GM12878 (cell line): ENCODE results near the gene CSK. TPM values are rescaled to one million over a fixed set of nuclear protein-coding genes. Genes with fewer than 3 reads are reported as not detected.

ENCODE experiments used
- ATAC-seq: fragments of 200-7000 bp; cut with Tn5 transposase; 3 replicates; pipeline ENCODE4 v1.9.1; 2020; ENCODE audit warnings: mild to moderate bottlenecking, moderate library complexity
- BruUV-seq: library from RNA; stranded (reverse); fragments of 400-500 nt; replicated peaks from 2 replicates; lab custom pipeline; 2021; lab: Mats Ljungman, UMichigan
- CTCF ChIA-PET: fragments of 300-600 bp; sonication (Branson Sonifier 250); formaldehyde crosslinking; extraction: SDS; loops from one replicate; lab custom pipeline; 2021; ENCODE audit warnings: inconsistent platforms; lab: Yijun Ruan, JAX
- POLR2A ChIA-PET: fragments of 350-600 bp; formaldehyde crosslinking; extraction: SDS; loops from one replicate; lab custom pipeline; 2021; ENCODE audit warnings: inconsistent platforms; lab: Charles Lee
- RAD21 ChIA-PET: fragments of 300-600 bp; sonication (Branson Sonifier 250); formaldehyde crosslinking; loops from one replicate; lab custom pipeline; 2023; ENCODE audit warnings: antibody characterized with exemption; ENCODE audit not compliant: unreplicated experiment; lab: Charles Lee
- SMC1A ChIA-PET: fragments of 300-600 bp; sonication (Branson Sonifier 250); formaldehyde crosslinking; loops from one replicate; lab custom pipeline; 2023; ENCODE audit not compliant: unreplicated experiment, uncharacterized antibody; lab: Charles Lee
- DNase-seq: peaks from one replicate; pipeline ENCODE4 v3.0.0-alpha.2; 2011; ENCODE audit warnings: low read depth, low spot score
- FAIRE-seq: peaks from 3 replicates; lab custom pipeline; 2011; peaks lifted over from hg19 to GRCh38; lab: Jason Lieb, UNC
- H2AFZ ChIP-seq: 2 replicates; pipeline ENCODE4 v1.6.0; 2011; ENCODE audit warnings: low read depth, low read length, control low read depth; ENCODE audit not compliant: control insufficient read depth
- H3K27ac ChIP-seq: 2 replicates; pipeline ENCODE4 v1.5.1; 2011; ENCODE audit warnings: control low read depth; ENCODE audit not compliant: control insufficient read depth, insufficient read depth
- H3K27me3 ChIP-seq, 2 experiments: replicated peaks in 1 of 2; 2 replicates each; pipeline versions ENCODE4 v1.6.0 to v1.6.1; 2011; ENCODE audit warnings: low read length in 1 of 2; ENCODE audit not compliant: control insufficient read depth in 2 of 2, insufficient read depth in 2 of 2
- H3K36me3 ChIP-seq, 2 experiments: 2 replicates each; pipeline ENCODE4 v1.5.1; 2011; ENCODE audit warnings: low read length in 1 of 2; ENCODE audit not compliant: control insufficient read depth in 2 of 2, insufficient read depth in 2 of 2
- H3K4me1 ChIP-seq: 2 replicates; pipeline ENCODE4 v1.6.1; 2011; ENCODE audit warnings: mild to moderate bottlenecking, low read length, moderate library complexity, mixed read lengths; ENCODE audit not compliant: control insufficient read depth, insufficient read depth
- H3K4me2 ChIP-seq: 2 replicates; pipeline ENCODE4 v1.6.0; 2011; ENCODE audit warnings: control low read depth; ENCODE audit not compliant: control insufficient read depth, insufficient read depth
- H3K4me3 ChIP-seq: fragments of 200-600 bp; sonication (generic); 2 replicates; pipeline ENCODE4 v1.5.1; 2016
- H3K79me2 ChIP-seq: 2 replicates; pipeline ENCODE4 v1.6.0; 2011; ENCODE audit warnings: low read length; ENCODE audit not compliant: control insufficient read depth, insufficient read depth
- H3K9ac ChIP-seq: 2 replicates; pipeline ENCODE4 v1.8.0; 2011; ENCODE audit warnings: low read length, control low read depth, mixed read lengths; ENCODE audit not compliant: control insufficient read depth, insufficient read depth
- H3K9me3 ChIP-seq: replicated peaks from 3 replicates; pipeline ENCODE4 v1.5.1; 2011; ENCODE audit warnings: mild to moderate bottlenecking, low read length; ENCODE audit not compliant: control insufficient read depth, insufficient read depth
- H4K20me1 ChIP-seq: 2 replicates; pipeline ENCODE4 v1.6.0; 2011; ENCODE audit not compliant: control insufficient read depth, insufficient read depth
- ASH2L ChIP-seq: fragments of 300-600, 200-600 bp; sonication (generic); IDR thresholded peaks from 2 replicates; pipeline ENCODE4 v1.6.1; 2017; ENCODE audit warnings: low read depth, mild to moderate bottlenecking, borderline replicate concordance
- ATF2 ChIP-seq: IDR thresholded peaks from 2 replicates; pipeline ENCODE4 v1.6.1; 2012; ENCODE audit warnings: low read length, inconsistent platforms
- ATF3 ChIP-seq: IDR thresholded peaks from 2 replicates; pipeline ENCODE4 v1.6.1; 2011; ENCODE audit warnings: low read depth, mild to moderate bottlenecking, low read length, moderate library complexity, borderline replicate concordance; ENCODE audit errors: extremely low read depth
- BMI1 ChIP-seq: fragments of 450-650 bp; IDR thresholded peaks from 2 replicates; pipeline ENCODE4 v1.6.1; 2016; ENCODE audit warnings: mild to moderate bottlenecking, moderate library complexity, borderline replicate concordance
- CTCF ChIP-seq, 3 experiments: IDR thresholded peaks in 2 of 3; conservative IDR thresholded peaks in 1 of 3; 2 replicates each; pipeline ENCODE4 v1.5.1; 2011; ENCODE audit warnings: low read depth in 3 of 3, low read length in 3 of 3, mild to moderate bottlenecking in 3 of 3, control low read depth in 2 of 3, moderate library complexity in 2 of 3, inconsistent platforms in 1 of 3, mixed read lengths in 1 of 3; ENCODE audit not compliant: control insufficient read depth in 2 of 3, insufficient read depth in 1 of 3; ENCODE audit errors: extremely low read depth in 1 of 3
- CUX1 ChIP-seq: IDR thresholded peaks from 2 replicates; pipeline ENCODE4 v1.6.1; 2012; ENCODE audit warnings: improper control_type of control experiment, low read depth, low read length; ENCODE audit not compliant: insufficient replicate concordance
- ESRRA ChIP-seq: IDR thresholded peaks from 2 replicates; pipeline ENCODE4 v1.6.1; 2012; ENCODE audit warnings: mild to moderate bottlenecking, low read length, improper control_type of control experiment
- MAX ChIP-seq: IDR thresholded peaks from 2 replicates; pipeline ENCODE4 v1.6.1; 2012; ENCODE audit warnings: low read depth, low read length, improper control_type of control experiment
- NFIC ChIP-seq: IDR thresholded peaks from 2 replicates; pipeline ENCODE4 v1.6.1; 2012; ENCODE audit warnings: low read depth, mild to moderate bottlenecking, inconsistent platforms, low read length, moderate library complexity
- RAD51 ChIP-seq: fragments of 450-650 bp; IDR thresholded peaks from 2 replicates; pipeline ENCODE4 v1.6.1; 2016; ENCODE audit warnings: moderate library complexity, mild to moderate bottlenecking, inconsistent platforms
- RB1 ChIP-seq: fragments of 450-650 bp; formaldehyde crosslinking; IDR thresholded peaks from 2 replicates; pipeline ENCODE4 v1.6.1; 2017; ENCODE audit warnings: mild to moderate bottlenecking, borderline replicate concordance
- RELA ChIP-seq: fragments of 450-650 bp; IDR thresholded peaks from 2 replicates; pipeline ENCODE4 v1.8.0; 2014; ENCODE audit warnings: borderline replicate concordance; ENCODE audit not compliant: partially characterized antibody
- SMAD5 ChIP-seq: IDR thresholded peaks from 2 replicates; pipeline ENCODE4 v1.6.1; 2016; ENCODE audit warnings: antibody characterized with exemption, low read depth
- TCF12 ChIP-seq: IDR thresholded peaks from 2 replicates; pipeline ENCODE4 v1.6.1; 2011; ENCODE audit warnings: low read depth, mild to moderate bottlenecking, low read length
- TCF3 ChIP-seq: IDR thresholded peaks from 2 replicates; pipeline ENCODE4 v1.6.1; 2012; ENCODE audit warnings: low read depth, mild to moderate bottlenecking, low read length, borderline replicate concordance; ENCODE audit not compliant: insufficient read depth
- YBX1 ChIP-seq: fragments of 450-650 bp; IDR thresholded peaks from 2 replicates; pipeline ENCODE4 v1.6.1; 2016; ENCODE audit warnings: antibody characterized with exemption
- whole genome bisulfite sequencing: methylation state at CpG from one replicate; pipeline ENCODE4 v1.1.6; 2016; ENCODE audit warnings: low lambda C conversion rate; ENCODE audit not compliant: insufficient replicate concordance, insufficient coverage; ENCODE audit errors: missing lambda C conversion rate; 5-methylcytosine and 5-hydroxymethylcytosine counted together
- in situ Hi-C: fragments of 300-500 bp; cut with MboI; formaldehyde crosslinking; loops from 9 replicates; pipeline ENCODE4 v1.14.3; 2018; ENCODE audit warnings: mixed read lengths
- intact Hi-C: fragments of 100-400 bp; cut with micrococcal nuclease; formaldehyde crosslinking; loops from one replicate; pipeline ENCODE4 v1.14.2; 2022; ENCODE audit not compliant: unreplicated experiment
- polyA plus RNA-seq, 11 experiments: library from polyadenylated mRNA; depleted of rRNA in 4 of 11; unstranded in 6 of 11; stranded (reverse) in 5 of 11; fragments of >200 nt; fragmentation: Nextera tagmentation in 4 of 11; fragmentation: Illumina TruSeq in 1 of 11; extraction: Ambion mirVana in 4 of 11; extraction: Trizol in 1 of 11; gene quantifications; 1 replicate in 1 of 11; 2 replicates in 10 of 11; pipeline versions ENCODE4 v1.2.1 to v1.2.3, GENCODE V29; 2011 to 2016; ENCODE audit warnings: inconsistent platforms in 2 of 11, missing spikeins in 2 of 11, low read depth in 1 of 11
- total RNA-seq, 4 experiments: library from RNA; depleted of rRNA in 3 of 4; stranded (reverse); fragments of >200 nt in 3 of 4; fragmentation: Illumina TruSeq in 1 of 4; extraction: Trizol in 1 of 4; gene quantifications; 2 replicates each; pipeline versions ENCODE4 v1.2.1 to v1.2.3, GENCODE V29; 2013 to 2021

The CSK gene
- total and polyA plus RNA-seq, 10 of the 15 experiments (the other 5 are each of a cell fraction or from before 2014, with no cell fraction given): 3.4 to 327 (median 75.8) TPM

- ChIA-PET CTCF (interaction anchor here (0.9 kb wide), 1 partner anchor 35 kb away, joined by 3 read pairs; no protein-coding TSS in a partner anchor), SMC1A (no interaction called here), RAD21 (interaction anchor here (0.7 kb wide), 1 partner anchor 20 kb away, joined by 3 read pairs; no protein-coding TSS in a partner anchor), POLR2A (no interaction called here)
- no peak overlapping the region for H2AFZ ChIP-seq
- no peak overlapping the region for H3K4me3 ChIP-seq
- no peak overlapping the region for H3K27ac ChIP-seq
- H3K9me3 ChIP-seq: no peaks in the 10 kb centered on the region; the same call in 2 of the 3 replicates
- no peak overlapping the region for H3K4me2 ChIP-seq
- no peaks in the 10 kb centered on the region for H3K36me3 ChIP-seq
- in situ Hi-C loops: no loop called here
- no peak for ATAC-seq
- H3K4me1 ChIP-seq: no peaks in the 10 kb centered on the region
- H4K20me1 ChIP-seq: no peaks in the 10 kb centered on the region
- intact Hi-C loops: no loop called here
- no peak for FAIRE-seq
- H3K79me2 ChIP-seq: no peaks in the 10 kb centered on the region
- peaks cover 0 to 1% of the 10 kb centered on the region in 2 experiments; a peak in 1 of 4 replicates for H3K27me3 ChIP-seq
- no TSS peak for BruUV-seq
- no peak overlapping the region for H3K9ac ChIP-seq
- WGBS: 69% methylated on average over 5 of the region's 5 CpGs
- DNase-seq: no peak
- no peak for TF ChIP-seq SMAD5
- TF ChIP-seq RAD51: no peak
- TF ChIP-seq NFIC: no peak
- no peak for TF ChIP-seq BMI1
- TF ChIP-seq MAX: no peak
- TF ChIP-seq ASH2L: no peak
- TF ChIP-seq ATF3: no peak
- no peak for TF ChIP-seq ATF2
- no peak for TF ChIP-seq CTCF (IDR thresholded peaks at IDR 0.05 in 2 of 3, conservative IDR thresholded peaks at IDR 0.05 in 1 of 3; ENCODE audit: control insufficient read depth in 2 of 3, extremely low read depth in 1 of 3, insufficient read depth in 1 of 3, low read depth in 3 of 3, low read length in 3 of 3)
- TF ChIP-seq RELA: no peak
- no peak for TF ChIP-seq ESRRA
- no peak for TF ChIP-seq TCF12
- TF ChIP-seq RB1: no peak
- TF ChIP-seq CUX1: no peak
- no peak for TF ChIP-seq TCF3
- no peak for TF ChIP-seq YBX1
These were observed 49.0 kb upstream of the CSK start for GRCh38 chr15:74732846-74733245.
